GM19395 (cell line): ENCODE data around the gene MAZ.
"Not testable (repeated sequence)": the region's sequence is repeated elsewhere in the genome, so short reads cannot be mapped to it uniquely, and the experiment has no call there.

ENCODE experiments used
- ATAC-seq: cut with Tn5 transposase; IDR thresholded peaks from one replicate; pipeline ENCODE4 v1.9.1; 2021; ENCODE audit warnings: mild to moderate bottlenecking, moderate library complexity; ENCODE audit not compliant: unreplicated experiment

The MAZ gene

DNA sequence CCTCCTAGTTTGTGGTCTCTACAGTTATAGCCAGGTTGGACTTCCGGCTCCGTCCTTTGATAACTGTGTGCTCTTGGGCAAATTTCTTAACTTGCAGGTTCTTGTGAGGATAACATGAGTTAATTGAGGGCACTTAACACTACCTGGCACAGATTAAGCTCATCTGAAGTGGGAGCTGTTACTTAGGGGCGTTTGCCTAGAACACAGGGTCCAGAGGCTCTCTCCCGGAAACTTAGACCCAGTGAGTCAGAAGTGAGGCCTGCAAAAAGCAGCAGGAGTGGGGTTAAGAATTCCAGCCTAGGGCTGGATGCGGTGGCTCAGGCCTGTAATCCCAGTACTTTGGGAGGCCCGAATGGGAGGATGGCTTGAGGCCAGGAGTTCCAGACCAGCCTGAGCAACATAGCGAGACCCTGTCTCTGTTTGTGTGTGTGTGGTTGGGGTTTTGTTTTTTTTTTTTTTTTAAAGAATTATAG, 15.3 kb downstream of the MAZ start:
- ATAC-seq, result no peak

DNA sequence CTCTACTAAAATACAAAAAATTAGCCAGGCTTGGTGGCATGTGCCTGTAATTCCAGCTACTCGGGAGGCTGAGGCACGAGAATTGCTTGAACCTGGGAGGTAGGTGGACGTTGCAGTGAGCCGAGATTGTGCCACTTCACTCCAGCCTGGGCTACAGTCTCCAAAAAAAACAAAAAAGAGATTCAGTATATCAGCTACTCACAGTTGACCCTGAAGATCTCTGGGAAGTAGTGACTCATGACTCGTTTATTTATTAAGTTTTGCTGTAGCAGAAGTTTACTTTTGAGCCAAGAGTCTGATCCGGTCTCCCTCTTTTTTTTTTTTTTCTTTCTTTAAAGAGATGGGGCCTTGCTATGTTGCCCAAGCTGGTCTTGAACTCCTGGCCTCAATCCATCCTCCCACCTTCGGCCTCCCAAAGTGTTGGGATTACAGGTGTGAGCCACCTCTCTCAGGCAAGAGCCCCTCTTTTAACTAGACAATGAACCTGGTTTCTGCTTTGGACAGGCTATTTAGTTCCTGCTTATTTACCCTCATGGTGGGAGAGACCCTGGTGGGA, 18.3 kb downstream of the MAZ start:
- no peak for ATAC-seq

DNA sequence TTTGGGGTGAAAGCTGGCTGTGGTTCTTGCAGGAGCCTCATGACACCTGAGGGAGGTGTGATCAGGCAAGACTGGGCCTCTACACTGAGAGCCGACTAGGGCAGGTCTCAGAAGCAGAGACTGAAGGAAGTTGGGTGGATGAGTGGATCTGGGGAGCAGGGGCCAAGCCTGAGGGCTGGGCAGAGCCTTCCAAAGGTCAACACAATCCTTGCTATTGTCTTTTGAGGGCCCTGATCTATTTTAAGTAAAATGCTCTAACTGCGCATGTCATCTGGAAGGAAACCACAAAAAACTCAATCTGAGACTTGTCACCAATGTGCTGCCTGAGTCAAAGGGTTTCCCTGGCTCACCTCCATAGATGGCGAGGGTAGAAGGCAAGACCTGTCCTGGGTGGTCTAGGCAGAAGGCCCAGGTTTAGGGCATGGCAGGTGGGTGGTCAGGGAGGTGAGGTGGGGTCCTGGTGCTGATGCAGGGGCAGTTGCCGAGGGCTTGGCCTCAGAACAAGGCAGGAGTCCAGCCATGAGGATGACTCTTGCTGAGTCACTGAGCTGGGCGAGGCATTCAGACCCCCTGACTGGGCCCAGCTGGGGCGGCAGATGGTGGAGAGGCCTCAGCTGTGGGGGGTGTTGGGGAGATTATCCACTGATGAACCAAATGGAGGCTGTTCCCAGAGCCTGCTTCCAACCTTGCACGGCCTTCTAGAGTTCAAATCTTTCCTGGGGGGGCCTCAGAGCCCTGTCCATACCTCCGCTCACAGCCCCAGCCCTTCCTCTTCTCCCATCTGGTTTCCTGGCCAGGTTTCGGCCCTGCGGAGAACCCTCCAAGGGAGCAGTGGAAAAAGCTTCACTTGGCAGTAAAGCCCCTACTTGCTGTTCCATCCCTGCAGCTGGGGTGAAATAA, 19.1 kb downstream of the MAZ start:
- no peak for ATAC-seq

DNA sequence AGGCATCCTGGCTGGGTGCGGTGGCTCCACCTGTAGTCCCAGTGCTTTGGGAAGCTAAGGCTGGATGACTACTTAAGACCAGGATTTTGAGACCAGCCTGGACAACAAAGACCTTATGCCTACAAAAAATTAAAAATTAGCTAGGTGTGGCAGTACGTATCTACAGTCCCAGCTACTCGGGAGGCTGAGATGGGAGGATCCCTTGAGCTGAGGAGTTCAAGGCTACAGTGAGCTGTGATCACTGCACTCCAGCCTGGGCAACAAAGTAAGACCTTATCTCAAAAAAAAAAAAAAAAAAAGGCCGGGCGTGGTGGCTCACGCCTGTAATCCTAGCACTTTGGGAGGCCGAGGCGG, 20.0 kb downstream of the MAZ start:
- ATAC-seq, result no peak

DNA sequence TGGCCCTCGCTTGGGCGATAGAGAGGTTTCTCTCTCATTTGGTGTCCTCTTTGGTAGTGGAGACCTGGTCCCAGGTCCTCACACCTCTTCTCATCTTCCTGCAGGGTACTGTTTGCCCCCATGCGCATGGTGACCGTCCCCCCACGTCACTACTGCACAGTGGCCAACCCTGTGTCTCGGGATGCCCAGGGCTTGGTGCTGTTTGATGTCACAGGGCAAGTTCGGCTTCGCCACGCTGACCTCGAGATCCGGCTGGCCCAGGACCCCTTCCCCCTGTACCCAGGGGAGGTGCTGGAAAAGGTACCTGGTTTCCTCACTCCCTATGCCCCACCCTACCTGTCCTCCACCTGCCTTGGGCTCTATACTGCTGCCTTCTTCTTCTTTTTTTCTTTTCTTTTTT, 24.4 kb downstream of the MAZ start:
- no peak for ATAC-seq

DNA sequence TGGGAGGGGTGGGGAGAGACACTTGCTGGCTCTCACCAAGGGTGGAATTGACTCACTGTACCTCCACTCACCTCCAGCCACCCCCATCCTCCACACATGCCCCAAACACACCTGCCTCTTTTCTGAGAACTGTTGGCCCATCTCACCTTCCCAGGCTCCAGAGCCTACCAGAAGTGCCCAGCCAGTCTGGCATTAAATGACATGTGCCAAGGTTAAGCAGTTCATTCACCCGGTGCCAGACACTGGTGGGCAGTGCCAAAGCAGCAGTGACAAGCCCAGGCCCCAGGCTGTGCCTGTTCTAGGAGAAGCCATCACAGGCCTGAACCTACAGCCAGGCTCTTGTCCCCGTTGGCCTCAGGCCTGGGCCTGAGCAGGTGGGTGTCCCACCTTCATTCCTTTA, 25.2 kb downstream of the MAZ start:
- no peak for ATAC-seq

DNA sequence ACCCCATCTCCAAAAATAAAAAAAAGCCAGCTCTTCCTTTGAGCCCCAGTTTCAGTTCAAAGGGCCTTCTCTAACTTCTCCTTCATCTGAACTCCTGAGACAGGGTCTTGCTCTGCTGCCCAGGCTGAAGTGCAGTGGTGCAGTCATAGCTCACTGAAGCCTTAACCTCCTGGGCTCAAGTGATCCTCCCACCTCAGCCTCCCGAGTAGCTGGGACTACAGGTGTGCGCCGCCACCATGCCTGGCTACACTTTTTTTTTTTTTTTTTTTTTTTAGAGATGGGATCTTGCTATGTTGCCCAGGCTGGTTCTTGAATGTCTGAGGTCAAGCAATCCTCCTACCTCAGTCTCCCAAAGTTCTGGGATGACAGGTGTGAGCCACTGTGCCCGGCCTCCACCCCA, 26.9 kb downstream of the MAZ start:
- ATAC-seq, result not testable (repeated sequence)

DNA sequence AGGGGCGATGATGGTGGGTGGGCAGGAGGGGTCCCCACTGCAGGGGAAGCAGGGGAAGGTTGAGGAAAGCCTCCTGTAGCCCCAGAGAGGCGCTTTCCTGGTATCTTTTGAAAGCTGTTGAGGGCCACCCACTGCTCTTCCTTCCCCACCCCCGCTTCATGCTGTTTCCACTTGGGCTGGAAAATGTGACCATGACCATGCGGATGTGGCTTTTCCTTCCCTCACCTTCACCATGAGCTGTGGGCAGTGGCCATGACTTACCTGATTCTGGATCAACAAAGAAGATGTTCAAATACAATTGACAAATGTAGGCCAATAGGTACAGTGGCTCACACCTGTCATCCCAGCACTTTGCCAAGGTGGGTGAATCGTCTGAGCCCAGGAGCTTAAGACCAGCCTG, 27.8 kb downstream of the MAZ start:
- no peak for ATAC-seq

DNA sequence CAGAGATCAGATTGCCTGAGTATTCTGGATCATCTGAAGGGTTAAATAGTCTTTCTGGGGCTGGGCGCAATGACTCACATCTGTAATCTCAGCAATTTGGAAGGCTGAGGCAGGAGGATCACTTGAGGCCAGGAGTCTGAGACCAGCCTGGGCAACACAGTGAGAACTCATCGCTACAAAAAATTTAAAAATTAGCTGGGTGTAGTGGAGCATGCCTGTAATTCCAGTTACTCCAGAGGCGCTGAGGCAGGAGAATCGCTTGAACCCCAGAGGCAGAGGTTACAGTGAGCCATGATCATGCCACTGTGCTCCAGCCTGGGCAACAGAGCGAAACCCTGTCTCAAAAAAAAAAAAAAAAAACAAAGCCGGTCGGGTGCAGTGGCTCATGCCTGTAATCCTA, 29.6 kb downstream of the MAZ start:
- ATAC-seq, result no peak

DNA sequence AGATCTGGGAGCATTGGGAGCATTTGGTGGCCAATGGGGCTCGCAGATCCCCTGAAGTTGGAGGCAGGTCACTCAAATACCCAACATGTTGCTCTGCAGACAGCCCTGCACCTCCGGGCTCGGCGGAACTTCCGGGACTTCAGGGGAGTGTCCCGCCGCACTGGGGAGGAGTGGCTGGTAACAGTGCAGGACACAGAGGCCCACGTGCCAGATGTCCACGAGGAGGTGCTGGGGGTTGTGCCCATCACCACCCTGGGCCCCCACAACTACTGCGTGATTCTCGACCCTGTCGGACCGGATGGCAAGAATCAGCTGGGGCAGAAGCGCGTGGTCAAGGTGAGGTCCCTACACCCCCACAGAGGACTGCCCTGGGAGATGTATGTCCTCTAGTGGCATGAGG, 30.3 kb downstream of the MAZ start:
- ATAC-seq, result no peak

DNA sequence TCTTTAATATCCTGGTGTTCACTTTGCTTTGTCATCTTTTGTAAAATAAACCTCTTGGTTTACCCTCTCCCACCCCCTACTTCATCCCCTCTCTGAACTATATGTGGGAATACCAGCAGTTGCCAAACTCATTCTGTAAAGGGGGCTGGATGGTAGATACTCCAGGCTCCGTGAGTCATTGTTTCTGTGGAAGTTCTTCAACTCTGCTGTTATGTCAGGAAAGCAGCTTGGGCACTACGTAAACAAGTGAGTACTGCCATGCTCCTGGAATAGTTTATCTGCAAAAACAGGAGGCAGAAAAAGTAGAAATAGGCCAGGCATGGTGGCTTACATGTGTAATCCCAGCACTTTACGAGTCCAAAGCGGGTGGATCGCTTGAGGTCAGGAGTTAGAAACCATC, 31.5 kb downstream of the MAZ start:
- no peak for ATAC-seq

DNA sequence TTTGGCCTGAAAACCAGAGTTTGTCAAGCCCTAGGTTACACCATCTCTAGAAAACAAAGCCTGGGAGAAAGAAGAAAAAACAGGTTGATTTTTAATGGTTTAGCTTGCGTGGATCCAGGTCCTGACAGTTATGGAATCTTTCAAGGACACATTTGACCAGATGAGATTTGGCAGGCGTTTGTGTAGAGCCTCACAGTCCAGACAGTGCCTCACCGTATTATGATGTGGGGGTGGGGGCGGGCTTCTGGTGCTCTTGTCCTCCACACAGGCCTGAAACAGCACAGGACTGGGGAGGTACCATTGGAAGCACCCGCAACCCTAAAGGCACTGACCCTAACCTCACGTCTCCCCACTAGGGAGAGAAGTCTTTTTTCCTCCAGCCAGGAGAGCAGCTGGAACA, 33.5 kb downstream of the MAZ start:
- no peak for ATAC-seq

DNA sequence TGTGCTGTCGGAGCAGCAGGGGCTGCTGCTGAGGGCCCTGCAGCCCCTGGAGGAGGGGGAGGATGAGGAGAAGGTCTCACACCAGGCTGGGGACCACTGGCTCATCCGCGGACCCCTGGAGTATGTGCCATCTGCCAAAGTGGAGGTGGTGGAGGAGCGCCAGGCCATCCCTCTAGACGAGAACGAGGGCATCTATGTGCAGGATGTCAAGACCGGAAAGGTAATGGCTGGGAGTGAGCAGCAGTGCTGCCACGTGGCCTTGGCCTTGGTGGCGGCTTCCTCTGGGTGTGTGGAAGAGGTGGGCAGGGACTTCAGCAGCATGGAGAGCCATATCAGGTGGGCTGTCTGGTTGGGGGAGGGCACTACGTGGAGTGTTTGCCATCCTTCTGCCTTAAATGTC, 33.9 kb downstream of the MAZ start:
- ATAC-seq, result no peak

DNA sequence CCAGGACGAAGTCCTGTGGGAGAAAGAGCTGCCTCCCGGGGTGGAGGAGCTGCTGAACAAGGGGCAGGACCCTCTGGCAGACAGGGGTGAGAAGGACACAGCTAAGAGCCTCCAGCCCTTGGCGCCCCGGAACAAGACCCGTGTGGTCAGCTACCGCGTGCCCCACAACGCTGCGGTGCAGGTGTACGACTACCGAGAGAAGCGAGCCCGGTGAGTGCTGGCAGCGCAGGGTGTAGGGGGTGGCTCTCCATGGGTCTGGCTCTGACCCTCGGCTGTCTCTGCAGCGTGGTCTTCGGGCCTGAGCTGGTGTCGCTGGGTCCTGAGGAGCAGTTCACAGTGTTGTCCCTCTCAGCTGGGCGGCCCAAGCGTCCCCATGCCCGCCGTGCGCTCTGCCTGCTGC, 35.3 kb downstream of the MAZ start:
- ATAC-seq, result no peak

DNA sequence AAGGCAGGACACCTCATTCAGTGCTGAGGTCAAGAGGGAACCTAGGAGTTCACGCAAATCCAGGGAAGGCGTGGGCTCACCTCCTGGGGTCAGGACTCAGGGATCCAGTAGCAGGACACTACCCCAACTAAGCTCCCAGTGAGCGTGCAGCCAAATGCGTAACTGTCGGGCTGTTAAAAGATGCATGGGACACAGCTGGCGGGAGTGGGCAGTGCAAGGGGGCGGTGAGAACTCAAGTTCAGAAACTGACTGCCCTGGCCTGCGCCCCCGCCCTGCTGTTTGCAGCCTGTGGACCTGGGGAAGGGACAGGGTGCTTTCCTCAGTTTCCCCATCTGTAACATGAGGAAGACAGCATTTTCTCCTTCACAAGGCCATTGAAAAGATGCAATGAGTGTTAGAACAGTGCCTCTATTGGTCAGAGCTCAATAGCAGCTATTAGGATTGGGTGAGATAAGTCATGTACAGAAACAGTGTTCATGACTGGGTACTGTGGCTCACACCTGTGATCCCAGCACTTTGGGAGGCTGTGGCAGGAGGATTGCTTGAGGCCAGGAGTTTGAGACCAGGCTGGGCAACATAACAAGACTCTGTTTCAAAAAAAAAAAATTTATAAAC, 36.5 kb downstream of the MAZ start:
- ATAC-seq, result no peak

DNA sequence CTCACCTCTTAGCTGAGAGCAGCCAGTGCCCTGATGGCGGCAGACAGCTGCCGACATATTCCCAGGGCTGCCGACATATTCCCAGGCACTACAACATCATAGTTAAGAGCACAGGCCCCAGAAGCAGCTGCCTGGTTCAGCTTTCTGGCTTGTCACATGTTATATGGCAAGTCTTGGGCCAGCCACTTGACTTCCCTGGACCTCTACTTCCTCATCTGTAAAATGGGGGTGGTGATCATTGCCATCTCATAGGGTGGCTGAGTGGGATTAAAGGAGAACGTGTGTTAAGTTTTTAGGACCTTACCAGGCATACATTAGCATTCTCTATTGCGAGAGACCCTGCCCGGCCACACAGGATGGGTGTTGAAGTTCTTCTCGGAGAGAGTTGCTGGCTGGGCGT, 37.6 kb downstream of the MAZ start:
- no peak for ATAC-seq

DNA sequence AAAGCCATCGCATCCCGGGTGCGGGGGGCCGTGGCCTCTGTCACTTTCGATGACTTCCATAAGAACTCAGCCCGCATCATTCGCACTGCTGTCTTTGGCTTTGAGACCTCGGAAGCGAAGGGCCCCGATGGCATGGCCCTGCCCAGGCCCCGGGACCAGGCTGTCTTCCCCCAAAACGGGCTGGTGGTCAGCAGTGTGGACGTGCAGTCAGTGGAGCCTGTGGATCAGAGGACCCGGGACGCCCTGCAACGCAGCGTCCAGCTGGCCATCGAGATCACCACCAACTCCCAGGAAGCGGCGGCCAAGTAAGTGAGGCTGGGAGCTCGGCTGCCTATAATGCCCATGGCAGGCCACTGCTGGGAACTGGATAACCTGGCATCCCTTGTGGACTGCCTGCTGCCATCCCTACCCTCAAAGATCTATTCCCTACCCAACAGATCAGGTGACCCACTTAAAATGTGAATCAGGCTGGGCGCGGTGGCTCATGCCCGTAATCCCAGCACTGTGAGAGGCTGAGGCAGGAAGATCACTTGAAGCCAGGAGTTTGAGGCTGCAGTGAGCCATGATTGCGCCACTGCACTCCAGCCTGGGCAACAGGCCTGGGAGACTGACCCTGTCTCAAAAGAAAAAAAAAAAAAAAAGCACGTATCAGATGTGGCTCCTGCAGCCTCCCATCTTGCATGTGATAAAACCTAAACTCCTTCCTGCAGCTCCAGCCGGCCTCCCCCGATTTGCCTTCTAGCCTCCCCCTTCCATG, 38.4 kb downstream of the MAZ start:
- ATAC-seq, result no peak

DNA sequence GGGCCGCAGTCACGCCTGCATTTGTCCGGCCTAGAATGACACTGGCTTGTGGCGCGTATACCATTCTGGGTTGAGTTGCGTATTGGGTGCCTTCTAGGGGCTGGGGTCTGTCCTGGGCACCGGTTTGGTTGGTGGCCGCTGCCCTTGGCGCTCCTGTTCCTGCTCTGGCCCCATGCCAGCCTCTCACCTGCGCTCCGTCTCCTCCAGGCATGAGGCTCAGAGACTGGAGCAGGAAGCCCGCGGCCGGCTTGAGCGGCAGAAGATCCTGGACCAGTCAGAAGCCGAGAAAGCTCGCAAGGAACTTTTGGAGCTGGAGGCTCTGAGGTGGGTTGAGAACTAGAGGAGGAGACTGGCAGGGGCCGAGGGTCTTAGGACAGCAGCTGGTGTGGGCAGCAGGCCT, 39.3 kb downstream of the MAZ start:
- no peak for ATAC-seq

DNA sequence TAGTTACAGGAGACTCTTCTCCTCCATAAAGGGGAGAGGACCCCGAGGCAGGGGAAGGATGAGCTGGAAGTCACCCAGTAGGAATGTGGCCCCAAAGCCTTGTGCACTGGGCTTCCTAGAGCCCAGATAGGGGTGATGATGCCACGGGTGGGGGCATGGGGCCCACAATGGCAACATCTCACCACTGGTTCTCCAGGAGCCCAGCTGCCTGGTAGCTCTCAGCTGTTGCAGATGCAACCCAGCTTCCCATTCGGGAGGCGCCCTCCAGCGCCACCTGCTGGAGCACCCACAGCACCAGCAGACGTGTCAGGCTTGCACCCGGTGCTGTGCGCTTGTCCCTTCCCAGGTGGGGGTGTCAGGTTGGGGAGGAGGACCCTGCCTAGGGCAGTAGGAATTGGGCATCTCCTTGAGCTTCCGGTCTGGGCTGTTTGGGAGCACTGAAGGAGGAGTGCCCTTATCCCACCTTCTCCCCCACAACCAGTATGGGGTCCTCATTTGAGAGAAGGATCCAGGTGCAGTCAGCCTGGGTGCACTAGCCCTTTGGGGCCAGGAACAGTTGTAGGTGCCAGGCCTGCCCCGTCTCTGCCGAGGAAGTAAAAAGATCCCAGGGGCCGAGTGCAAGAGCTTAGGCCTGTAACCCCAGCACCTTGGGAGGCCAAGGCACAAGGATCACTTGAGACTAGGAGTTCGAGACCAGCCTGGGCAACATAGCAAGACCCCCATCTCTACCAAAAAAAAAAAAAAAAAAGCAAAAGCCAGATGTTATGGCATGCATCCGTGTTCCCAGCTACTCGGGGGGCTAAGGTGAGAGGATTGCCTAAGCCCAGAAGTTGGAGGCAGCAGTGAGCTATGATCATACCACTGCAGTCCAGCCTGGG, 42.3 kb downstream of the MAZ start:
- no peak for ATAC-seq

DNA sequence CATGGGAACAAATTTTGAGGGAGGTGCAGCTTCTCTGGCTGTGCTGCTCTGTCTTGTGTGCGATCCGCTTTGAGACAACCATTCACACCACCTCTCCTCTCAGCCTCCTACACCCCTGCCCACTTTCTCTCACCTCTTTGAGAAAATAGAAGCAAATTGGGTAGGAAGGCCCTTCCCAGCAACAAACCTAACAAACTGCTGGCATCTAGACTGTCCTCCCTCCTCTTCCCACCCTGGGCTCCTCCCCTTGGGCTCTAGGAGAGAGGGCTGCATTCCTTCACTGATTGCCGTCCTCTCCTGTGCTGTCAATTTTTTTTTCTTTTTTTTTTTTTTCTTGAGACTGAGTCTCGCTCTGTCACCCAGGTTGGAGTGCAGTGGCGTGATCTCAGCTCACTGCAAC, 43.2 kb downstream of the MAZ start:
- no peak for ATAC-seq

DNA sequence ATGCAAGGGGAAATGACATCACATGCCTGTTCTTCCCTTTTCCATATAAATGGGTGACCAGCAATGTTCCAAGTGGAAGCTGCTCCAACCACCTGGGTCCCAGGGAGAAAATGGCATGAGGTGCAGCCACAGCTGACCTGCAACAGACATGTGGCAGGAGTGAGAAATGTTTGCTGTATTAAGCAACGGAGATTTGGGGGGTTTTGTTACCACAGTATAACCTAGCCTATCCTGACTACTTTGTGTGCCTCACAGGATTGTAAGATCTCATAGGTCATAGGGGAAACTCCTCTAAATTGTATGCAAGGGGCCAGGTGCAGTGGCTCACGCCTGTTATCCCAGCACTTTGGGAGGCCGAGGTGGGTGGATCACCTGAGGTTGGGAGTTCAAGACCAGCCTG, 44.7 kb downstream of the MAZ start:
- no peak for ATAC-seq
